ENCODE data around the gene JARID2.

The JARID2 gene

DNA sequence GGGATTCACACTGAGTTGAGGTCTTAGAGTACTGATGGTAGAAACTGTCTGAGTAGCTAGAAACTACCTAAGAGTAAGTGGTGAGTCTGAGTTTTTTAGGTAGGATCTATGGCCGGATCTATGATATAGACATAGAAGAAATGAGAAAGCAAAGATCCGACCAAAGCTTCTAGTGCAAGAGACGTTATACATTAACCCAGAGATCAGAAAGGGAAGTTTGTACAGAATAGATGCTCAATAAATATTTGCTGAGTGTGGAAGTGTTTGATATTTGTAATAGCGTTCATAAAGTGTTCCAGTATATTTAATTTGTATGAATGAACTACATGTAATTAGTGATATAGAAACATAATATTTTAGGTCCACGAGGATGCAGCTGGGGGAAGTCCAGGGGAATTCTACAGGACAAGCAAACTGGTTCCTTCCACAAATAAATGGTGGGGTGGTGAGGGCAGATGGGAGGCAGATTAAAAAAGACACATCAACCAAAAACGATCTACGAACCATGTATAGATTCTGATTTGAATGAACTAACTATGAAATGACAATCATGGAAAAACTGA lies 31.9 kb upstream of the JARID2 start:
- Histone ChIP-seq H3K79me2 (no peaks in the 10 kb centered on the region), H3K36me3 (ENCODE audit: control insufficient read depth, insufficient read depth, low read length) (no peaks in the 10 kb centered on the region), H2AFZ (no peak overlapping the region), H3K4me3 (ENCODE audit: low read depth, low read length) (no peak overlapping the region), H3K9me3 (ENCODE audit: control insufficient read depth, low read length) (no peaks in the 10 kb centered on the region), H3K27me3 (ENCODE audit: control insufficient read depth, insufficient read depth, low read length) (no peaks in the 10 kb centered on the region), H3K4me1 (no peaks in the 10 kb centered on the region), H3K27ac (no peak overlapping the region), H3K4me2 (ENCODE audit: low read length) (no peak overlapping the region), H3K9ac (no peak overlapping the region)
- TF ChIP-seq, protein P1, sequence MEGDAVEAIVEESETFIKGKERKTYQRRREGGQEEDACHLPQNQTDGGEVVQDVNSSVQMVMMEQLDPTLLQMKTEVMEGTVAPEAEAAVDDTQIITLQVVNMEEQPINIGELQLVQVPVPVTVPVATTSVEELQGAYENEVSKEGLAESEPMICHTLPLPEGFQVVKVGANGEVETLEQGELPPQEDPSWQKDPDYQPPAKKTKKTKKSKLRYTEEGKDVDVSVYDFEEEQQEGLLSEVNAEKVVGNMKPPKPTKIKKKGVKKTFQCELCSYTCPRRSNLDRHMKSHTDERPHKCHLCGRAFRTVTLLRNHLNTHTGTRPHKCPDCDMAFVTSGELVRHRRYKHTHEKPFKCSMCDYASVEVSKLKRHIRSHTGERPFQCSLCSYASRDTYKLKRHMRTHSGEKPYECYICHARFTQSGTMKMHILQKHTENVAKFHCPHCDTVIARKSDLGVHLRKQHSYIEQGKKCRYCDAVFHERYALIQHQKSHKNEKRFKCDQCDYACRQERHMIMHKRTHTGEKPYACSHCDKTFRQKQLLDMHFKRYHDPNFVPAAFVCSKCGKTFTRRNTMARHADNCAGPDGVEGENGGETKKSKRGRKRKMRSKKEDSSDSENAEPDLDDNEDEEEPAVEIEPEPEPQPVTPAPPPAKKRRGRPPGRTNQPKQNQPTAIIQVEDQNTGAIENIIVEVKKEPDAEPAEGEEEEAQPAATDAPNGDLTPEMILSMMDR (IDR thresholded peaks at IDR 0.05): no peak

DNA sequence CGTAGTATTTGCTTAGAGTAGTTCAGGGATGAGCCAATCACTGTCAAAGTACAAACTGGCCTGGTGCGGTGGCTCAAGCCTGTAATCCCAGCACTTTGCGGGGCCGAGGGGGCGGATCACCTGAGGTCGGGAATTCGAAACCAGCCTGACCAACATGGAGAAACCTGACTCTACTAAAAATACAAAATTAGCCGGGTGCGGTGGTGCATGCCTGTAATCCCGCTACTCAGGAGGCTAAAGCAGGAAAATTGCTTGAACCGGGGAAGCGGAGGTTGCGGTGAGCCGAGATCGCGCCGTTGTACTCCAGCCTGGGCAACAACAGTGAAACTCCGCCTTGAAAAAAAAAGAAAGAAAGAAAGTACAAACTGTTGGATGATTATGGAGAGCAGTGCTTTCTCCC lies 27.5 kb upstream of the JARID2 start:
- Histone ChIP-seq H3K4me2 (ENCODE audit: low read length) (no peak overlapping the region), H3K79me2 (no peaks in the 10 kb centered on the region), H3K9ac (no peak overlapping the region), H3K9me3 (ENCODE audit: control insufficient read depth, low read length) (no peaks in the 10 kb centered on the region), H3K36me3 (ENCODE audit: control insufficient read depth, insufficient read depth, low read length) (no peaks in the 10 kb centered on the region), H3K4me1 (no peaks in the 10 kb centered on the region), H2AFZ (no peak overlapping the region), H3K4me3 (ENCODE audit: low read depth, low read length) (no peak overlapping the region), H3K27ac (no peak overlapping the region), H3K27me3 (ENCODE audit: control insufficient read depth, insufficient read depth, low read length) (no peaks in the 10 kb centered on the region)
- TF ChIP-seq, protein P1 (IDR thresholded peaks at IDR 0.05): no peak

DNA sequence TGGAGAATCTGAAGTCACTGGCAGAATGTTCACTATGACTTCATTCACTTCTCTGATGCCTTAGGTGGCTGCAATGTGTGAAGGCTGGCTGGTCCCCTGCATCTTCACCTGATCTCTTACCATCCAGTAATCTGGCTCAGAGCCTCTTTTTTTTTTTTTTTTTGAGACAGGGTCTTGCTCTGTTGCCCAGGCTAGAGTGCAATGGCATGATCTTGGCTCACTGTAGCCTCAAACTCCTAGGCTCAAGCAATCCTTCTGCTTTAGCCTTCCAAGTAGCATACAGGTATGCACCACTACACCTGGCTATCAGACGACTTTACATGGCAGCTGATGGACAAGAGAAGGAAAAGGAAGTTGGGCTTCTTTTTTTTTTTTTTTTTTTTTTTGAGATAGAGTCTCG lies 25.8 kb upstream of the JARID2 start:
- Histone ChIP-seq H3K4me3 (ENCODE audit: low read depth, low read length) (no peak overlapping the region), H3K9me3 (ENCODE audit: control insufficient read depth, low read length) (no peaks in the 10 kb centered on the region), H3K79me2 (no peaks in the 10 kb centered on the region), H3K9ac (no peak overlapping the region), H3K4me1 (no peaks in the 10 kb centered on the region), H3K27me3 (ENCODE audit: control insufficient read depth, insufficient read depth, low read length) (no peaks in the 10 kb centered on the region), H3K36me3 (ENCODE audit: control insufficient read depth, insufficient read depth, low read length) (no peaks in the 10 kb centered on the region), H3K4me2 (ENCODE audit: low read length) (no peak overlapping the region), H2AFZ (no peak overlapping the region), H3K27ac (no peak overlapping the region)
- TF ChIP-seq, protein P1 (IDR thresholded peaks at IDR 0.05): no peak

DNA sequence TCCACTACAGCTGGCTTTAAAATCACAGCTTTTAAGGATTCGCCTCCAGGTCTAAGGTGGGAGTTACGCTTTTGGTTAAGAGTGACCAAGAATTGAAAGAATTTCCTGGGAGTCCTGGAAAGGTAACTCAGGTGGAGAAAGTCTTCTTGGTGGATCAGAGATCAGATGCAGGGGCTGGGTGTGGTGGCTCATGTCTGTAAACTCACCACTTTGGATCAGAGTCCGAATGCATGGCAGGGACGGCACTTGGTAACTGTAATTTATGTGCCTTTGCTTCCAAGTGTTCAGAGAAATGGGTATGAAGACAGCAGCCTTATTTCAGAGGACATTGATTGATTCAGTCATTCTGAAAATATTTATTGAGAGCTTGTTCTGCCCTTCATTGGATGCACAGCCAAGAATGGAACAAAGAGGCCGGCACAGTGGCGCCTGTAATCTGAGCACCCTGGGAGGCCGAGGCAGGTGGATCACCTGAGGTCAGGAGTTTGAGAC lies 18.0 kb upstream of the JARID2 start:
- TF ChIP-seq, protein P1 (IDR thresholded peaks at IDR 0.05): no peak

DNA sequence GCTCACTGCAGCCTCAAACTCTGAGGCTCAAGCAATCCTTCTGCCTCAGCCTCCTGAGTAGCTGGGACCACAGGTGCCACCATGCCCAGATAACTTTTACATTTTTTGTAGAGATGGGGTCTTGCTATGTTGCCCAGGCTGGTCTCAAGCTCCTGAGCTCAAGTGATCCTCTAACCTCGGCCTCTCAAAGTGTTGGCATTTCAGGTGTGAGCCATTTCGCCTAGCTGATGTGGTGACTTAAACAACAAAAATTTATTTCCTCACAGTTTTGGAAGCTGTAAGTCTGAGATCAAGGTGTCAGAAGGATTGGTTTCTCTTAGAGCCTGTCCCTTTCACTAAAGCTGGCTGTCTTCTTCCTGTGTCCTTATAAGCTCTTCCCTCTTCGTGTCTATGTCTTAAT lies 15.0 kb upstream of the JARID2 start:
- Histone ChIP-seq H3K27me3 (ENCODE audit: control insufficient read depth, insufficient read depth, low read length) (no peaks in the 10 kb centered on the region), H3K79me2 (no peaks in the 10 kb centered on the region), H3K27ac (no peak overlapping the region), H3K9ac (no peak overlapping the region), H3K9me3 (ENCODE audit: control insufficient read depth, low read length) (no peaks in the 10 kb centered on the region), H3K4me3 (ENCODE audit: low read depth, low read length) (no peak overlapping the region), H3K36me3 (ENCODE audit: control insufficient read depth, insufficient read depth, low read length) (no peaks in the 10 kb centered on the region), H3K4me1 (no peaks in the 10 kb centered on the region), H3K4me2 (ENCODE audit: low read length) (no peak overlapping the region), H2AFZ (no peak overlapping the region)
- TF ChIP-seq, protein P1 (IDR thresholded peaks at IDR 0.05): no peak

More for the DNA sequence above, 18.0 kb upstream of the JARID2 start:
- Histone ChIP-seq H3K27me3 (ENCODE audit: control insufficient read depth, insufficient read depth, low read length) (no peaks in the 10 kb centered on the region), H3K4me1 (no peaks in the 10 kb centered on the region), H3K9ac (no peak overlapping the region), H3K9me3 (ENCODE audit: control insufficient read depth, low read length) (no peaks in the 10 kb centered on the region), H3K79me2 (no peaks in the 10 kb centered on the region), H3K27ac (no peak overlapping the region), H3K4me2 (ENCODE audit: low read length) (no peak overlapping the region), H2AFZ (no peak overlapping the region), H3K36me3 (ENCODE audit: control insufficient read depth, insufficient read depth, low read length) (no peaks in the 10 kb centered on the region), H3K4me3 (ENCODE audit: low read depth, low read length) (no peak overlapping the region)

Data from parathyroid adenoma (tissue), 2 donors.